HG03457 (cell line): ENCODE data around the gene HSPA5.
"Not testable (repeated sequence)": the region's sequence is repeated elsewhere in the genome, so short reads cannot be mapped to it uniquely, and the experiment has no call there.

Experiments used
- ATAC-seq: cut with Tn5 transposase; IDR thresholded peaks from one replicate; pipeline ENCODE4 v1.9.1; 2021; ENCODE audit warnings: moderate number of reproducible peaks; ENCODE audit not compliant: unreplicated experiment

The HSPA5 gene

GRCh38 chr9:125241000-125241862, at the start of gene HSPA5:
Gene HSPA5 (minus strand): TSS chr9:125241343. CDS start chr9:125241126, 217 bp downstream.
- ATAC-seq, result peak; percentile 83

- ATAC-seq, result not testable (repeated sequence)
These were observed 45.8 kb upstream of the HSPA5 start for GRCh38 chr9:125286935-125287433.

GRCh38 chr9:125284855-125285254, 43.7 kb upstream of the HSPA5 start:
- no peak for ATAC-seq

GRCh38 chr9:125280945-125281344, 39.8 kb upstream of the HSPA5 start:
- ATAC-seq, result no peak

GRCh38 chr9:125277411-125277810, 36.3 kb upstream of the HSPA5 start:
- ATAC-seq, result no peak

- ATAC-seq, result no peak
These were observed 35.6 kb upstream of the HSPA5 start for GRCh38 chr9:125276771-125277170.

- no peak for ATAC-seq
These were observed 31.6 kb upstream of the HSPA5 start for GRCh38 chr9:125272697-125273096.

- ATAC-seq, result no peak
These were observed 29.9 kb upstream of the HSPA5 start for GRCh38 chr9:125271081-125271480.

GRCh38 chr9:125269014-125269397, 27.9 kb upstream of the HSPA5 start:
- ATAC-seq, result no peak

- no peak for ATAC-seq
These were observed 27.4 kb upstream of the HSPA5 start for GRCh38 chr9:125268394-125269013.

GRCh38 chr9:125264068-125264467, 22.9 kb upstream of the HSPA5 start:
- ATAC-seq, result not testable (repeated sequence)

- no peak for ATAC-seq
These were observed 21.3 kb upstream of the HSPA5 start for GRCh38 chr9:125262294-125262991.

- peak; percentile 83 for ATAC-seq
These were observed 20.6 kb upstream of the HSPA5 start, which contains the start of gene GAPVD1 for GRCh38 chr9:125261501-125262293. Gene GAPVD1 (plus strand): TSS chr9:125261826. CDS start chr9:125298922, 37,096 bp downstream.

- no peak for ATAC-seq
These were observed 19.4 kb upstream of the HSPA5 start for GRCh38 chr9:125260561-125260960.

- ATAC-seq, result no peak
These were observed 17.8 kb upstream of the HSPA5 start for GRCh38 chr9:125258832-125259534.

GRCh38 chr9:125258160-125258785, 17.1 kb upstream of the HSPA5 start:
- no peak for ATAC-seq

- ATAC-seq, result no peak
These were observed 14.7 kb upstream of the HSPA5 start for GRCh38 chr9:125255781-125256391.

GRCh38 chr9:125254231-125254630, 13.1 kb upstream of the HSPA5 start:
- ATAC-seq, result no peak

GRCh38 chr9:125246261-125246667, 5.1 kb upstream of the HSPA5 start:
- no peak for ATAC-seq
